ENCODE results near the gene CCNK. TPM values are rescaled to one million over a fixed set of nuclear protein-coding genes. Genes with fewer than 3 reads are reported as not detected.

The CCNK gene
- total RNA-seq, 2 experiments from 2014 or later = 90.2 to 98.8 TPM

- Mint-ChIP-seq H3K27me3 (no peaks in the 10 kb centered on the region), H3K4me1 (ENCODE audit: low read depth) (no peaks in the 10 kb centered on the region), H3K4me3 (no peak overlapping the region), H3K9me3 (no peaks in the 10 kb centered on the region), H3K36me3 (ENCODE audit: low read depth) (peaks cover 47% of the 10 kb centered on the region), H3K27ac (no peak overlapping the region)
- TF ChIP-seq CTCF (IDR thresholded peaks at IDR 0.05) = no peak
- DNase-seq (no peak), ATAC-seq (no peak)
- POLR2A ChIA-PET = interaction anchor here (2.8 kb wide), 1 partner anchor 12 kb away, joined by 9 read pairs; no protein-coding TSS in a partner anchor
- intact Hi-C loops (cut with micrococcal nuclease) = no loop called here
- CTCF ChIA-PET = no interaction called here
Measured at GRCh38 chr14:99506276-99506675, 25.1 kb downstream of the CCNK start.

DNA sequence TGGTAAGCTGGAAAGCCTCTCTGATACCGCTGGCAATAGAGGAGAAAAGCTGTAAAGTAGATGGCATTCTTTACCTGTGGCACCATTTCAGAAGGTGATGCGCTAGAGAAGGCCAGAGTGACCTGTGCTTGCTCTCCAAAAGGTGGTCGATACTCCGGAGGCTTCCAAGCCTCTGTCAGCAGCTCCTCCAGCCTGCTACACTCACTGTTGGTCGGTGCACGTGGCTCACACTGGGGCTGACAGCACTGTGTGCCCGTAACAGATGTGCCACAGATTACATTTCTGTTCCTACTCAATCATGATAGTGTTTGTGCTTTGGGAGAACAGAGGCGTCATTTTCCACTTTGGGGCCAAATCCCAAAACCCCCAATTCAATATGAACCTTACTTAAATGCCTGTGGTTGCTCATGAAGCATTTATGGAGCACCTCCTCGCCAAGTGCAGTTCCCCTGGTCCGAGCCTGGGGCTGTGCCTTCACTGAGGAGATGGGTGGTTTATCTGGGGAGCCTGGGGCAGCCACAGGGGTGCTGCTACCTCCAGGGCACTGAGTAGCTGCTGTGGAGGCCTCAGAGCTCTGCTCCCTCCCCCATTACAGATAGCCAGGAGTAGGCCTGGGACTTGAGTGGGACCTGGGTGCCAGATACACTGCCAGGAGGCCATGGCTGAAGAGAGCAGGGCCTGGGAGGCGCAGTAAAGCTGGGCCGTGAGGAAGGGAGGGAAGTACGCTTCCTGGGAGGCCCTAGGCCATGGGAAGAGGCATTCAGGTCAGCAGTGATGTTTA lies 26.8 kb downstream of the CCNK start:
- intact Hi-C loops (cut with micrococcal nuclease) = no loop called here
- peaks cover 42% of the 10 kb centered on the region for H3K36me3 Mint-ChIP-seq (ENCODE audit: low read depth)
- no peaks in the 10 kb centered on the region for H3K27me3 Mint-ChIP-seq
- TF ChIP-seq CTCF (IDR thresholded peaks at IDR 0.05) = no peak
- CTCF ChIA-PET = no interaction called here
- DNase-seq (no peak), ATAC-seq (no peak)
- no peak overlapping the region for H3K27ac Mint-ChIP-seq
- no peaks in the 10 kb centered on the region for H3K9me3 Mint-ChIP-seq
- H3K4me1 Mint-ChIP-seq (ENCODE audit: low read depth) = no peaks in the 10 kb centered on the region
- no peak overlapping the region for H3K4me3 Mint-ChIP-seq
- POLR2A ChIA-PET = interaction anchor here (0.9 kb wide), 1 partner anchor 21 kb away, joined by 3 read pairs; no protein-coding TSS in a partner anchor

- Mint-ChIP-seq H3K4me3 (no peak overlapping the region), H3K9me3 (no peaks in the 10 kb centered on the region), H3K27ac (no peak overlapping the region), H3K27me3 (no peaks in the 10 kb centered on the region), H3K4me1 (ENCODE audit: low read depth) (no peaks in the 10 kb centered on the region), H3K36me3 (ENCODE audit: low read depth) (peaks cover 36% of the 10 kb centered on the region)
- no peak for TF ChIP-seq CTCF (IDR thresholded peaks at IDR 0.05)
- ChIA-PET CTCF (no interaction called here), POLR2A (no interaction called here)
- DNase-seq (no peak), ATAC-seq (no peak)
- intact Hi-C loops (cut with micrococcal nuclease) = no loop called here
Measured at GRCh38 chr14:99508896-99509629, 27.9 kb downstream of the CCNK start.

GRCh38 chr14:99509871-99510555 lies 28.8 kb downstream of the CCNK start:
- no peak overlapping the region for H3K4me3 Mint-ChIP-seq
- ATAC-seq (no peak), DNase-seq (no peak)
- no peaks in the 10 kb centered on the region for H3K4me1 Mint-ChIP-seq (ENCODE audit: low read depth)
- POLR2A ChIA-PET = no interaction called here
- peaks cover 28% of the 10 kb centered on the region for H3K36me3 Mint-ChIP-seq (ENCODE audit: low read depth)
- no peaks in the 10 kb centered on the region for H3K27me3 Mint-ChIP-seq
- CTCF ChIA-PET = no interaction called here
- no peak for TF ChIP-seq CTCF (IDR thresholded peaks at IDR 0.05)
- intact Hi-C loops (cut with micrococcal nuclease) = no loop called here
- H3K9me3 Mint-ChIP-seq = no peaks in the 10 kb centered on the region
- no peak overlapping the region for H3K27ac Mint-ChIP-seq

Measured in activated CD8-positive, alpha-beta T cell treated with anti-CD3 and anti-CD28 coated beads for 36 hours (primary cell).